Fibroblast of lung (primary cell): ENCODE data around the gene THSD7A.

Source experiments
- CTCF ChIP-seq, 2 donors: IDR thresholded peaks in 1 of 2; conservative IDR thresholded peaks in 1 of 2; 1 replicate in 1 of 2; 2 replicates in 1 of 2; pipeline ENCODE4 v1.5.1; 2011 to 2012; ENCODE audit warnings: low read length in 2 of 2, control low read depth in 1 of 2, inconsistent platforms in 1 of 2, low read depth in 1 of 2, mild to moderate bottlenecking in 1 of 2
- EZH2 ChIP-seq: IDR thresholded peaks from 2 replicates; pipeline ENCODE4 v1.5.1; 2012; ENCODE audit warnings: low read length, control low read depth, mild to moderate bottlenecking; ENCODE audit errors: missing control alignments

GRCh38 chr7:11847336-11847735, 15.3 kb upstream of the THSD7A start:
- no peak for TF ChIP-seq CTCF (conservative IDR thresholded peaks at IDR 0.05 in 1 of 2, IDR thresholded peaks at IDR 0.05 in 1 of 2; ENCODE audit: low read depth in 1 of 2, low read length in 2 of 2)
- no peak for TF ChIP-seq EZH2
